SU-DHL-6 (cell line): Measurements from ENCODE around the gene BICC1.

Experiments
- H2AFZ ChIP-seq: fragments of 200-600 bp; sonication (generic); 2 replicates; pipeline ENCODE4 v1.6.1; 2014; ENCODE audit warnings: low read depth, mild to moderate bottlenecking, moderate library complexity, mixed read lengths, antibody characterized with exemption, low read length; ENCODE audit not compliant: severe bottlenecking
- H3F3A ChIP-seq: fragments of 200-600 bp; shearing (Covaris generic); 2 replicates; pipeline ENCODE4 v1.6.0; 2016; ENCODE audit warnings: antibody characterized with exemption, mild to moderate bottlenecking; ENCODE audit not compliant: insufficient read depth
- H3K27ac ChIP-seq: fragments of 200-600 bp; sonication (generic); 2 replicates; pipeline ENCODE4 v1.5.1; 2016; ENCODE audit warnings: low read depth, mild to moderate bottlenecking, low read length, moderate library complexity, mixed read lengths
- H3K27me3 ChIP-seq: fragments of 200-600 bp; sonication (generic), shearing (Covaris generic); 2 replicates; pipeline ENCODE4 v1.6.0; 2014; ENCODE audit warnings: mild to moderate bottlenecking, low read length
- H3K36me3 ChIP-seq: fragments of 200-600 bp; sonication (generic); 2 replicates; pipeline ENCODE4 v1.6.1; 2014; ENCODE audit warnings: mild to moderate bottlenecking, low read length, mixed read lengths
- H3K4me2 ChIP-seq: fragments of 300-600, 200-600 bp; shearing (Covaris generic), sonication (generic); 2 replicates; pipeline ENCODE4 v1.6.0; 2014; ENCODE audit warnings: low read length, low read depth, mild to moderate bottlenecking; ENCODE audit not compliant: poor library complexity, severe bottlenecking
- H3K4me3 ChIP-seq: fragments of 200-600 bp; sonication (generic); 2 replicates; pipeline ENCODE4 v1.5.1; 2014; ENCODE audit warnings: antibody characterized with exemption, low read length, mild to moderate bottlenecking, mixed read lengths; ENCODE audit not compliant: insufficient read depth, poor library complexity, severe bottlenecking
- H3K79me2 ChIP-seq: fragments of 200-600 bp; sonication (generic); 2 replicates; pipeline ENCODE4 v1.6.1; 2014; ENCODE audit warnings: mild to moderate bottlenecking, low read length, moderate library complexity; ENCODE audit not compliant: insufficient read depth
- H3K9ac ChIP-seq: fragments of 200-600 bp; sonication (generic); 2 replicates; pipeline ENCODE4 v1.7.0; 2014; ENCODE audit warnings: mild to moderate bottlenecking, low read length
- H3K9me2 ChIP-seq: fragments of 200-600 bp; sonication (generic); replicated peaks from 2 replicates; pipeline ENCODE4 v1.6.1; 2014; ENCODE audit warnings: low read length; ENCODE audit not compliant: insufficient read depth
- H3K9me3 ChIP-seq: fragments of 200-600 bp; sonication (generic); 2 replicates; pipeline ENCODE4 v1.6.1; 2014; ENCODE audit warnings: low read length, mixed read lengths; ENCODE audit not compliant: insufficient read depth
- H4K20me1 ChIP-seq: fragments of 200-600 bp; sonication (generic); 2 replicates; pipeline ENCODE4 v1.6.1; 2014; ENCODE audit warnings: low read depth, mild to moderate bottlenecking, antibody characterized with exemption, low read length, moderate library complexity, mixed read lengths
- CTCF ChIP-seq: fragments of 200-600 bp; sonication (generic); IDR thresholded peaks from one replicate; pipeline ENCODE4 v1.5.1; 2017; ENCODE audit warnings: antibody characterized with exemption, mild to moderate bottlenecking, low read length, moderate library complexity; ENCODE audit not compliant: insufficient read depth, poor library complexity, severe bottlenecking
- EZH2phosphoT487 ChIP-seq: fragments of 200-600 bp; sonication (generic), shearing (Covaris generic); conservative IDR thresholded peaks from 2 replicates; pipeline ENCODE4 v1.6.1; 2018; ENCODE audit warnings: mild to moderate bottlenecking, antibody characterized with exemption, low read length, moderate library complexity, mixed read lengths

Gene BICC1

GRCh38 chr10:58813573-58813972 is 300.9 kb downstream of the BICC1 start:
- no peak overlapping the region for H3K4me2 ChIP-seq
- H3K9me2 ChIP-seq = no peaks in the 10 kb centered on the region

GRCh38 chr10:58817201-58817846 is 304.7 kb downstream of the BICC1 start:
- Histone ChIP-seq H3K4me3 (no peak overlapping the region), H3K36me3 (no peaks in the 10 kb centered on the region), H4K20me1 (no peaks in the 10 kb centered on the region), H3K27ac (no peak overlapping the region), H3K79me2 (no peaks in the 10 kb centered on the region), H3K9ac (no peak overlapping the region), H3K9me2 (no peaks in the 10 kb centered on the region), H3F3A (no peaks in the 10 kb centered on the region), H2AFZ (no peak overlapping the region), H3K4me2 (no peak overlapping the region), H3K9me3 (no peaks in the 10 kb centered on the region), H3K27me3 (no peaks in the 10 kb centered on the region)
- TF ChIP-seq EZH2phosphoT487 (no peak), CTCF (no peak)

More at GRCh38 chr10:58813573-58813972, 300.9 kb downstream of the BICC1 start:
- Histone ChIP-seq H3K9me3 (no peaks in the 10 kb centered on the region), H3K27me3 (no peaks in the 10 kb centered on the region), H4K20me1 (no peaks in the 10 kb centered on the region), H3K79me2 (no peaks in the 10 kb centered on the region), H3K36me3 (no peaks in the 10 kb centered on the region), H3K9ac (no peak overlapping the region), H3F3A (no peaks in the 10 kb centered on the region), H2AFZ (no peak overlapping the region), H3K27ac (no peak overlapping the region), H3K4me3 (no peak overlapping the region)
- TF ChIP-seq CTCF (no peak), EZH2phosphoT487 (no peak)

- Histone ChIP-seq H3K27me3 (no peaks in the 10 kb centered on the region), H3K9me2 (no peaks in the 10 kb centered on the region), H3K9ac (no peak overlapping the region), H2AFZ (no peak overlapping the region), H3K27ac (no peak overlapping the region), H3K9me3 (no peaks in the 10 kb centered on the region), H3K4me2 (no peak overlapping the region), H3K79me2 (no peaks in the 10 kb centered on the region), H3K4me3 (no peak overlapping the region), H3F3A (no peaks in the 10 kb centered on the region), H3K36me3 (no peaks in the 10 kb centered on the region), H4K20me1 (no peaks in the 10 kb centered on the region)
- TF ChIP-seq EZH2phosphoT487 = no peak
- TF ChIP-seq CTCF = no peak
Measured at GRCh38 chr10:58818900-58819299, 306.2 kb downstream of the BICC1 start.
